ENCODE results near the gene PCSK4. TPM values are rescaled to one million over a fixed set of nuclear protein-coding genes. Genes with fewer than 3 reads are reported as not detected.
A peak's percentile ranks its signal among the peaks of the same experiment; 100 is the strongest.

Gene PCSK4
- total RNA-seq, 1 experiment from 2014 or later = 3.4 TPM

DNA sequence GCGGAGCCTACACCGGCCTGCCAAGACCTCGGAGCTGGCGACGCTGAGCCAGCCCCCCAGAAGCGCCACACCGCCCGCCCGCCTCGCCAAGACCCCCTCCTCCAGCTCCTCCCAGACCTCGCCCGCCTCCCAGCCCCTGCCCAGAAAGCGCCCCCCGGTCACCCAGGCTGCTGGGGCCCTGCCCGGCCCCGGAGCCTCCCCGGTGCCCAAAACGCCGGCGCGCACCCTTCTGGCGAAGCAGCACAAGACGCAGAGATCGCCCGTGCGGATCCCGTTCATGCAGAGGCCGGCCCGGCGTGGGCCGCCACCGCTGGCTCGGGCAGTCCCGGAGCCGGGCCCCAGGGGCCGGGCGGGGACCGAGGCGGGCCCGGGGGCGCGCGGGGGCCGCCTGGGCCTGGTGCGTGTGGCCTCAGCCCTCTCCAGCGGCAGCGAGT, 21.3 kb downstream of the PCSK4 start:
- H3K36me3 Mint-ChIP-seq (ENCODE audit: insufficient read depth, unreplicated experiment) = peaks cover 15% of the 10 kb centered on the region
- BruUV-seq (replicated peaks) = no TSS peak
- no peaks in the 10 kb centered on the region for H3K27me3 Mint-ChIP-seq (ENCODE audit: insufficient read depth, unreplicated experiment)
- no peaks in the 10 kb centered on the region for H3K4me1 Mint-ChIP-seq (ENCODE audit: insufficient read depth, unreplicated experiment)
- H3K9me3 Mint-ChIP-seq (ENCODE audit: unreplicated experiment) = no peaks in the 10 kb centered on the region
- DNase-seq (ENCODE audit: unreplicated experiment) = peak; percentile 50
- no peak overlapping the region for H3K27ac Mint-ChIP-seq (ENCODE audit: low read depth, unreplicated experiment)
- TF ChIP-seq, protein P1, sequence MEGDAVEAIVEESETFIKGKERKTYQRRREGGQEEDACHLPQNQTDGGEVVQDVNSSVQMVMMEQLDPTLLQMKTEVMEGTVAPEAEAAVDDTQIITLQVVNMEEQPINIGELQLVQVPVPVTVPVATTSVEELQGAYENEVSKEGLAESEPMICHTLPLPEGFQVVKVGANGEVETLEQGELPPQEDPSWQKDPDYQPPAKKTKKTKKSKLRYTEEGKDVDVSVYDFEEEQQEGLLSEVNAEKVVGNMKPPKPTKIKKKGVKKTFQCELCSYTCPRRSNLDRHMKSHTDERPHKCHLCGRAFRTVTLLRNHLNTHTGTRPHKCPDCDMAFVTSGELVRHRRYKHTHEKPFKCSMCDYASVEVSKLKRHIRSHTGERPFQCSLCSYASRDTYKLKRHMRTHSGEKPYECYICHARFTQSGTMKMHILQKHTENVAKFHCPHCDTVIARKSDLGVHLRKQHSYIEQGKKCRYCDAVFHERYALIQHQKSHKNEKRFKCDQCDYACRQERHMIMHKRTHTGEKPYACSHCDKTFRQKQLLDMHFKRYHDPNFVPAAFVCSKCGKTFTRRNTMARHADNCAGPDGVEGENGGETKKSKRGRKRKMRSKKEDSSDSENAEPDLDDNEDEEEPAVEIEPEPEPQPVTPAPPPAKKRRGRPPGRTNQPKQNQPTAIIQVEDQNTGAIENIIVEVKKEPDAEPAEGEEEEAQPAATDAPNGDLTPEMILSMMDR (IDR thresholded peaks at IDR 0.05; ENCODE audit: unreplicated experiment) = no peak
- intact Hi-C loops (cut with micrococcal nuclease) = no loop called here
- CTCF ChIA-PET = no interaction called here
- POLR2A ChIA-PET = interaction anchor here (0.6 kb wide), 1 partner anchor 11 kb away, joined by 3 read pairs; no protein-coding TSS in a partner anchor
- peak overlapping the region; percentile 48 for H3K4me3 Mint-ChIP-seq (ENCODE audit: unreplicated experiment)

DNA sequence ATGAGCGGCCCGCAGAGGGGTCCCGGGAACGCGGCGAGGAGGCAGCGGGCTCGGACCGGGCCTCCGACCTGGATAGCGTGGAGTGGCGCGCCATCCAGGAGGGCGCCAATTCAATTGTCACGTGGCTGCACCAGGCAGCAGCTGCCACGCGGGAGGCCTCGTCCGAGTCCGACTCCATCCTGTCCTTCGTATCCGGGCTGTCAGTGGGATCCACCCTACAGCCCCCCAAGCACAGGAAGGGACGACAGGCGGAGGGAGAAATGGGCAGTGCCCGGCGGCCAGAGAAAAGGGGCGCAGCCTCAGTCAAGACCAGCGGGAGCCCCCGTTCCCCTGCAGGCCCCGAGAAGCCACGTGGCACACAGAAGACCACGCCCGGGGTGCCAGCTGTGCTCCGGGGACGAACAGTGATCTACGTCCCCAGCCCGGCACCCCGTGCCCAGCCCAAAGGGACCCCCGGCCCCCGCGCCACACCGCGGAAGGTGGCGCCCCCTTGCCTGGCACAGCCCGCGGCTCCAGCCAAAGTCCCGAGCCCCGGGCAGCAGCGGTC, 21.8 kb downstream of the PCSK4 start:
- Mint-ChIP-seq H3K4me1 (ENCODE audit: insufficient read depth, unreplicated experiment) (no peaks in the 10 kb centered on the region), H3K9me3 (ENCODE audit: unreplicated experiment) (no peaks in the 10 kb centered on the region), H3K27ac (ENCODE audit: low read depth, unreplicated experiment) (no peak overlapping the region), H3K36me3 (ENCODE audit: insufficient read depth, unreplicated experiment) (peaks cover 12% of the 10 kb centered on the region), H3K4me3 (ENCODE audit: unreplicated experiment) (peak overlapping the region; percentile 48), H3K27me3 (ENCODE audit: insufficient read depth, unreplicated experiment) (no peaks in the 10 kb centered on the region)
- TF ChIP-seq, protein P1 (IDR thresholded peaks at IDR 0.05; ENCODE audit: unreplicated experiment) = no peak
- BruUV-seq (replicated peaks) = no TSS peak
- DNase-seq (ENCODE audit: unreplicated experiment) = no peak
- intact Hi-C loops (cut with micrococcal nuclease) = no loop called here
- CTCF ChIA-PET = no interaction called here
- POLR2A ChIA-PET = interaction anchor here (0.6 kb wide), 1 partner anchor 11 kb away, joined by 3 read pairs; no protein-coding TSS in a partner anchor

DNA sequence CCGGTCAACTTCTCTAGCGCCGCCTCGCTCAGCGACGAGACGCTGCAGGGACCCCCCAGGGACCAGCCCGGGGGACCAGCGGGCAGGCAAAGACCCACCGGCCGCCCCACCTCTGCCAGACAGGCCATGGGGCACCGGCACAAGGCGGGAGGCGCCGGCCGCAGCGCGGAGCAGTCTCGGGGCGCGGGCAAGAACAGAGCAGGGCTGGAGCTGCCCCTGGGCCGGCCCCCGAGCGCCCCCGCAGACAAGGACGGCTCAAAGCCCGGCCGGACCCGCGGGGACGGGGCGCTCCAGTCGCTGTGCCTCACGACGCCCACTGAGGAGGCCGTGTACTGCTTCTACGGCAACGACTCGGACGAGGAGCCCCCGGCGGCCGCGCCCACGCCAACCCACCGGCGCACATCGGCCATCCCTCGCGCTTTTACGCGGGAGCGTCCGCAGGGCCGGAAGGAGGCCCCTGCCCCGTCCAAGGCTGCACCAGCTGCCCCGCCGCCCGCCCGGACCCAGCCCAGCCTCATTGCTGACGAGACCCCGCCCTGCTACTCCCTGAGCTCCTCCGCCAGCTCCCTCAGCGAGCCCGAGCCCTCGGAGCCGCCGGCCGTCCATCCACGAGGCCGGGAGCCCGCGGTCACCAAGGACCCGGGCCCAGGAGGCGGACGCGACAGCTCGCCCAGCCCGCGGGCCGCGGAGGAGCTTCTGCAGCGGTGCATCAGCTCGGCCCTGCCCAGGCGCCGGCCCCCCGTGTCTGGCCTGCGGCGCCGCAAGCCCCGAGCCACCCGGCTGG, 22.5 kb downstream of the PCSK4 start:
- ChIA-PET CTCF (interaction anchor here (1.1 kb wide), 1 partner anchor 22 kb away, joined by 4 read pairs; no protein-coding TSS in a partner anchor), POLR2A (interaction anchor here (0.8 kb wide), 1 partner anchor 9 kb away, joined by 3 read pairs; no protein-coding TSS in a partner anchor)
- Mint-ChIP-seq H3K27ac (ENCODE audit: low read depth, unreplicated experiment) (no peak overlapping the region), H3K4me3 (ENCODE audit: unreplicated experiment) (no peak overlapping the region), H3K36me3 (ENCODE audit: insufficient read depth, unreplicated experiment) (peaks cover 12% of the 10 kb centered on the region), H3K4me1 (ENCODE audit: insufficient read depth, unreplicated experiment) (no peaks in the 10 kb centered on the region), H3K9me3 (ENCODE audit: unreplicated experiment) (no peaks in the 10 kb centered on the region), H3K27me3 (ENCODE audit: insufficient read depth, unreplicated experiment) (no peaks in the 10 kb centered on the region)
- TF ChIP-seq, protein P1 (IDR thresholded peaks at IDR 0.05; ENCODE audit: unreplicated experiment) = no peak
- DNase-seq (ENCODE audit: unreplicated experiment) = no peak
- BruUV-seq (replicated peaks) = no TSS peak
- intact Hi-C loops (cut with micrococcal nuclease) = no loop called here

DNA sequence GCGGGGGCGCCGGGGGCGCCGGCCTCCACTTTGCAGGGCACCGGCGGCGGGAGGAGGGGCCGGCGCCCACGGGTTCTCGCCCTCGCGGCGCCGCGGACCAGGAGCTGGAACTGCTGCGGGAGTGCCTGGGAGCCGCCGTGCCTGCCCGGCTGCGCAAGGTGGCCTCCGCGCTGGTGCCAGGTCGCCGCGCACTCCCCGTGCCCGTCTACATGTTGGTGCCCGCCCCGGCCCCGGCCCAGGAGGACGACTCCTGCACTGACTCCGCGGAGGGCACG, 23.0 kb downstream of the PCSK4 start:
- POLR2A ChIA-PET = interaction anchor here (0.8 kb wide), 1 partner anchor 9 kb away, joined by 3 read pairs; no protein-coding TSS in a partner anchor
- peaks cover 12% of the 10 kb centered on the region for H3K36me3 Mint-ChIP-seq (ENCODE audit: insufficient read depth, unreplicated experiment)
- H3K4me3 Mint-ChIP-seq (ENCODE audit: unreplicated experiment) = no peak overlapping the region
- intact Hi-C loops (cut with micrococcal nuclease) = no loop called here
- H3K27ac Mint-ChIP-seq (ENCODE audit: low read depth, unreplicated experiment) = no peak overlapping the region
- no peaks in the 10 kb centered on the region for H3K27me3 Mint-ChIP-seq (ENCODE audit: insufficient read depth, unreplicated experiment)
- H3K4me1 Mint-ChIP-seq (ENCODE audit: insufficient read depth, unreplicated experiment) = no peaks in the 10 kb centered on the region
- TF ChIP-seq, protein P1 (IDR thresholded peaks at IDR 0.05; ENCODE audit: unreplicated experiment) = no peak
- CTCF ChIA-PET = interaction anchor here (1.1 kb wide), 1 partner anchor 22 kb away, joined by 4 read pairs; no protein-coding TSS in a partner anchor
- no TSS peak for BruUV-seq (replicated peaks)
- DNase-seq (ENCODE audit: unreplicated experiment) = no peak
- H3K9me3 Mint-ChIP-seq (ENCODE audit: unreplicated experiment) = no peaks in the 10 kb centered on the region

Measured in MCF 10A (cell line).